K562 (cell line): ENCODE results near the gene RUNDC3A. TPM values are rescaled to one million over a fixed set of nuclear protein-coding genes. Genes with fewer than 3 reads are reported as not detected.

ENCODE experiments used
- ESRRA ChIP-seq: fragments of 450-650 bp; IDR thresholded peaks from 2 replicates; pipeline ENCODE4 v1.6.1; 2014; ENCODE audit warnings: low read depth, mild to moderate bottlenecking, moderate library complexity, borderline replicate concordance
- HNRNPK ChIP-seq: fragments of 200-400 bp; formaldehyde crosslinking; IDR thresholded peaks from one replicate; pipeline ENCODE4 v1.6.1; 2018; ENCODE audit warnings: mild to moderate bottlenecking, low read depth, low read length; ENCODE audit not compliant: poor library complexity, severe bottlenecking
- JUNB ChIP-seq: fragments of 450-650 bp; formaldehyde crosslinking; conservative IDR thresholded peaks from 2 replicates; pipeline ENCODE4 v1.4.0; 2020; ENCODE audit warnings: mild to moderate bottlenecking
- RAD21 ChIP-seq, 2 experiments: fragments of 250-450 bp in 1 of 2; fragments of 450-650 bp in 1 of 2; sonication (Bioruptor Pico) in 1 of 2; formaldehyde crosslinking in 1 of 2; IDR thresholded peaks in 1 of 2; conservative IDR thresholded peaks in 1 of 2; 2 replicates each; pipeline versions ENCODE4 v1.4.0 to v1.8.0; 2020 to 2022; ENCODE audit warnings: mild to moderate bottlenecking in 2 of 2, moderate library complexity in 1 of 2
- SNIP1 ChIP-seq: fragments of 450-650 bp; IDR thresholded peaks from 2 replicates; pipeline ENCODE4 v1.7.1; 2017; ENCODE audit warnings: low read depth, mild to moderate bottlenecking
- TAF15 ChIP-seq: fragments of 200-400 bp; formaldehyde crosslinking; IDR thresholded peaks from 2 replicates; pipeline ENCODE4 v1.6.1; 2017; ENCODE audit warnings: mild to moderate bottlenecking, low read depth, low read length, moderate library complexity
- TCF15 ChIP-seq: fragments of 250-450 bp; sonication (Bioruptor Pico); IDR thresholded peaks from 2 replicates; pipeline ENCODE4 v1.8.0; 2022; ENCODE audit warnings: moderate library complexity, mild to moderate bottlenecking, inconsistent platforms
- TCF3 ChIP-seq: sonication (generic); formaldehyde crosslinking; IDR thresholded peaks from 2 replicates; pipeline ENCODE4 v1.4.0; 2020; ENCODE audit warnings: mild to moderate bottlenecking, missing genetic modification reagents
- ZNF232 ChIP-seq: sonication (generic); formaldehyde crosslinking; IDR thresholded peaks from 2 replicates; pipeline ENCODE4 v1.8.0; 2022; ENCODE audit warnings: mild to moderate bottlenecking, missing genetic modification reagents
- ZNF77 ChIP-seq: fragments of 250-450 bp; sonication (Bioruptor Pico); IDR thresholded peaks from 2 replicates; pipeline ENCODE4 v1.5.0; 2020
- polyA plus RNA-seq, 8 experiments: library from polyadenylated mRNA; depleted of rRNA in 4 of 8; stranded (reverse) in 5 of 8; unstranded in 3 of 8; fragments of >200 nt; fragmentation: Nextera tagmentation in 2 of 8; fragmentation: Illumina TruSeq in 1 of 8; extraction: Ambion mirVana in 2 of 8; extraction: Trizol in 1 of 8; gene quantifications; 2 replicates each; pipeline versions ENCODE4 v1.2.1 to v1.2.3, GENCODE V29; 2011 to 2014; ENCODE audit warnings: inconsistent platforms in 1 of 8, missing spikeins in 1 of 8
- total RNA-seq, 7 experiments: library from RNA; depleted of rRNA in 6 of 7; stranded (reverse); fragments of >200 nt in 6 of 7; fragmentation: Illumina TruSeq in 2 of 7; extraction: Trizol in 2 of 7; gene quantifications; 2 replicates each; pipeline versions ENCODE4 v1.2.1 to v1.2.3, GENCODE V29; 2011 to 2021; ENCODE audit warnings: low replicate concordance in 1 of 7
- TF ChIP-seq, protein P1 (sequence below): fragments of 450-650 bp; formaldehyde crosslinking; IDR thresholded peaks from 2 replicates; pipeline ENCODE4 v1.4.0; 2022; ENCODE audit warnings: missing genetic modification characterization
- TF ChIP-seq, protein P2 (sequence below): fragments of 250-450 bp; sonication (Bioruptor Pico); IDR thresholded peaks from 2 replicates; pipeline ENCODE4 v1.9.0; 2021; ENCODE audit warnings: mild to moderate bottlenecking, inconsistent platforms
- TF ChIP-seq, protein P3 (sequence below), 2 experiments: fragments of 200-800 bp in 1 of 2; sonication (Bioruptor generic) in 1 of 2; sonication (generic) in 1 of 2; formaldehyde crosslinking in 1 of 2; IDR thresholded peaks in 1 of 2; conservative IDR thresholded peaks in 1 of 2; 2 replicates each; pipeline versions ENCODE4 v1.5.0 to v1.6.1; 2016 to 2020; ENCODE audit warnings: missing compliant biosample characterization in 1 of 2, missing genetic modification characterization in 1 of 2, missing genetic modification reagents in 1 of 2
- TF ChIP-seq, protein P4 (sequence below): fragments of 250-450 bp; sonication (Bioruptor Pico); IDR thresholded peaks from 2 replicates; pipeline ENCODE4 v1.4.0; 2020; ENCODE audit warnings: mild to moderate bottlenecking, moderate library complexity, borderline replicate concordance
- TF ChIP-seq, protein P5 (sequence below): fragments of 450-650 bp; conservative IDR thresholded peaks from 2 replicates; pipeline ENCODE4 v1.6.1; 2016; ENCODE audit warnings: missing genetic modification characterization, low read depth, mild to moderate bottlenecking, control low read depth, missing compliant biosample characterization

The RUNDC3A gene
- total and polyA plus RNA-seq, 9 of the 15 experiments (the other 6 are each of a cell fraction or from before 2014, with no cell fraction given): not detected

DNA sequence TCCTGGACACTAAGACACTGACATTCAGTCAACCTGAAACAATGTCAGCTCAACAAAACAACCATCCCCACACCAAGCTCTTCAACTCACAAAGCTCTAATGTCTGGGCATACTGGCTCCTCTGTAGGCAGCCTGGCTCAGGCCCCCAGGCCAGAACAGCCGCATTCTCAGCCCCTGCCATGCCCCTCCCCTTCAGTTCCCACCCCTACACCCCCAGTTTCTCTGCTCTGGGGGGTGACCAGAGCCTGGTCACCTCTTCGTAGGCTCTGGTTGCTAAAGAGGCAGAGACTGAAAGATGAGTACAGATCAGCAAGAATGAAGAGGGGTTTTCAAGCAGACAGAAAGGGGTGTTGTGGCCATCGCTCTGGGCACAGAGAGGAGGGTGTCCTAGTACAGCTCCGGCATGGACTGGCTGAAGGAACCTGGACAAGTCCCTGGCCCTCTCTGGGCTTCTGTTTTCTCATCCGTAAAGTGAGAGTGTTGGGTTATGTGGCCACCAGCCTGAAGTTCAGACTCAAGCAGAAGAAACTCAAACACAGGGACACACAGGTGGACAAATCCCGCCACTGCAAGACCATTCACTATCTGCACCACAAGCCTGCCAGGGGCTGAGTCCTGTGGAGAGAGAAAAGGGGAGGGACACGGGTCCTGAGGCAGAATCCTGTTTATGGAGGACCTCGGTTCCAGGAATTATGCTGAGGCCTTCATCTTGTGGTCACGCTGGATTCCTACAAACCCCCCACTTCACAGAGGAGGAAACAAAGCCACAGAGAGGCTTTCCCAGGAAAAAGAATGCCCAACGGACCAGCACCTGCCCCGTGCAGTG is 39.5 kb upstream of the RUNDC3A start (continued):
- TF ChIP-seq, protein P1, sequence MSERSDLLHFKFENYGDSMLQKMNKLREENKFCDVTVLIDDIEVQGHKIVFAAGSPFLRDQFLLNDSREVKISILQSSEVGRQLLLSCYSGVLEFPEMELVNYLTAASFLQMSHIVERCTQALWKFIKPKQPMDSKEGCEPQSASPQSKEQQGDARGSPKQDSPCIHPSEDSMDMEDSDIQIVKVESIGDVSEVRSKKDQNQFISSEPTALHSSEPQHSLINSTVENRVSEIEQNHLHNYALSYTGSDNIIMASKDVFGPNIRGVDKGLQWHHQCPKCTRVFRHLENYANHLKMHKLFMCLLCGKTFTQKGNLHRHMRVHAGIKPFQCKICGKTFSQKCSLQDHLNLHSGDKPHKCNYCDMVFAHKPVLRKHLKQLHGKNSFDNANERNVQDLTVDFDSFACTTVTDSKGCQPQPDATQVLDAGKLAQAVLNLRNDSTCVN: no peak
- peak; percentile 9 for TF ChIP-seq TCF3 (CRISPR knock-in tag)
- TF ChIP-seq, protein P2, sequence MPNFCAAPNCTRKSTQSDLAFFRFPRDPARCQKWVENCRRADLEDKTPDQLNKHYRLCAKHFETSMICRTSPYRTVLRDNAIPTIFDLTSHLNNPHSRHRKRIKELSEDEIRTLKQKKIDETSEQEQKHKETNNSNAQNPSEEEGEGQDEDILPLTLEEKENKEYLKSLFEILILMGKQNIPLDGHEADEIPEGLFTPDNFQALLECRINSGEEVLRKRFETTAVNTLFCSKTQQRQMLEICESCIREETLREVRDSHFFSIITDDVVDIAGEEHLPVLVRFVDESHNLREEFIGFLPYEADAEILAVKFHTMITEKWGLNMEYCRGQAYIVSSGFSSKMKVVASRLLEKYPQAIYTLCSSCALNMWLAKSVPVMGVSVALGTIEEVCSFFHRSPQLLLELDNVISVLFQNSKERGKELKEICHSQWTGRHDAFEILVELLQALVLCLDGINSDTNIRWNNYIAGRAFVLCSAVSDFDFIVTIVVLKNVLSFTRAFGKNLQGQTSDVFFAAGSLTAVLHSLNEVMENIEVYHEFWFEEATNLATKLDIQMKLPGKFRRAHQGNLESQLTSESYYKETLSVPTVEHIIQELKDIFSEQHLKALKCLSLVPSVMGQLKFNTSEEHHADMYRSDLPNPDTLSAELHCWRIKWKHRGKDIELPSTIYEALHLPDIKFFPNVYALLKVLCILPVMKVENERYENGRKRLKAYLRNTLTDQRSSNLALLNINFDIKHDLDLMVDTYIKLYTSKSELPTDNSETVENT: no peak
- TF ChIP-seq, protein P3, sequence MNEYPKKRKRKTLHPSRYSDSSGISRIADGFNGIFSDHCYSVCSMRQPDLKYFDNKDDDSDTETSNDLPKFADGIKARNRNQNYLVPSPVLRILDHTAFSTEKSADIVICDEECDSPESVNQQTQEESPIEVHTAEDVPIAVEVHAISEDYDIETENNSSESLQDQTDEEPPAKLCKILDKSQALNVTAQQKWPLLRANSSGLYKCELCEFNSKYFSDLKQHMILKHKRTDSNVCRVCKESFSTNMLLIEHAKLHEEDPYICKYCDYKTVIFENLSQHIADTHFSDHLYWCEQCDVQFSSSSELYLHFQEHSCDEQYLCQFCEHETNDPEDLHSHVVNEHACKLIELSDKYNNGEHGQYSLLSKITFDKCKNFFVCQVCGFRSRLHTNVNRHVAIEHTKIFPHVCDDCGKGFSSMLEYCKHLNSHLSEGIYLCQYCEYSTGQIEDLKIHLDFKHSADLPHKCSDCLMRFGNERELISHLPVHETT (CRISPR knock-in tag; conservative IDR thresholded peaks at IDR 0.05 in 1 of 2, IDR thresholded peaks at IDR 0.05 in 1 of 2): no peak
- TF ChIP-seq TAF15: no peak
- TF ChIP-seq, protein P4, sequence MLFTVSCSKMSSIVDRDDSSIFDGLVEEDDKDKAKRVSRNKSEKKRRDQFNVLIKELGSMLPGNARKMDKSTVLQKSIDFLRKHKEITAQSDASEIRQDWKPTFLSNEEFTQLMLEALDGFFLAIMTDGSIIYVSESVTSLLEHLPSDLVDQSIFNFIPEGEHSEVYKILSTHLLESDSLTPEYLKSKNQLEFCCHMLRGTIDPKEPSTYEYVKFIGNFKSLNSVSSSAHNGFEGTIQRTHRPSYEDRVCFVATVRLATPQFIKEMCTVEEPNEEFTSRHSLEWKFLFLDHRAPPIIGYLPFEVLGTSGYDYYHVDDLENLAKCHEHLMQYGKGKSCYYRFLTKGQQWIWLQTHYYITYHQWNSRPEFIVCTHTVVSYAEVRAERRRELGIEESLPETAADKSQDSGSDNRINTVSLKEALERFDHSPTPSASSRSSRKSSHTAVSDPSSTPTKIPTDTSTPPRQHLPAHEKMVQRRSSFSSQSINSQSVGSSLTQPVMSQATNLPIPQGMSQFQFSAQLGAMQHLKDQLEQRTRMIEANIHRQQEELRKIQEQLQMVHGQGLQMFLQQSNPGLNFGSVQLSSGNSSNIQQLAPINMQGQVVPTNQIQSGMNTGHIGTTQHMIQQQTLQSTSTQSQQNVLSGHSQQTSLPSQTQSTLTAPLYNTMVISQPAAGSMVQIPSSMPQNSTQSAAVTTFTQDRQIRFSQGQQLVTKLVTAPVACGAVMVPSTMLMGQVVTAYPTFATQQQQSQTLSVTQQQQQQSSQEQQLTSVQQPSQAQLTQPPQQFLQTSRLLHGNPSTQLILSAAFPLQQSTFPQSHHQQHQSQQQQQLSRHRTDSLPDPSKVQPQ (CRISPR knock-in tag): no peak
- TF ChIP-seq, protein P5, sequence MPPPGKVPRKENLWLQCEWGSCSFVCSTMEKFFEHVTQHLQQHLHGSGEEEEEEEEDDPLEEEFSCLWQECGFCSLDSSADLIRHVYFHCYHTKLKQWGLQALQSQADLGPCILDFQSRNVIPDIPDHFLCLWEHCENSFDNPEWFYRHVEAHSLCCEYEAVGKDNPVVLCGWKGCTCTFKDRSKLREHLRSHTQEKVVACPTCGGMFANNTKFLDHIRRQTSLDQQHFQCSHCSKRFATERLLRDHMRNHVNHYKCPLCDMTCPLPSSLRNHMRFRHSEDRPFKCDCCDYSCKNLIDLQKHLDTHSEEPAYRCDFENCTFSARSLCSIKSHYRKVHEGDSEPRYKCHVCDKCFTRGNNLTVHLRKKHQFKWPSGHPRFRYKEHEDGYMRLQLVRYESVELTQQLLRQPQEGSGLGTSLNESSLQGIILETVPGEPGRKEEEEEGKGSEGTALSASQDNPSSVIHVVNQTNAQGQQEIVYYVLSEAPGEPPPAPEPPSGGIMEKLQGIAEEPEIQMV (tag): no peak
- TF ChIP-seq ZNF232 (CRISPR knock-in tag): no peak
- TF ChIP-seq ESRRA: no peak
- TF ChIP-seq RAD21 (CRISPR knock-in tag; conservative IDR thresholded peaks at IDR 0.05 in 1 of 2, IDR thresholded peaks at IDR 0.05 in 1 of 2): peak in 1 of 2 experiments; percentile 9; a peak in 1 of 4 replicates
- TF ChIP-seq SNIP1: no peak
- no peak for TF ChIP-seq HNRNPK
- no peak for TF ChIP-seq ZNF77 (CRISPR knock-in tag)
- TF ChIP-seq JUNB (CRISPR knock-in tag): no peak
- TF ChIP-seq TCF15: no peak
